ENCODE results near the gene SEPTIN8.

The SEPTIN8 gene

GRCh38 chr5:132777209-132778069, at the start of gene SEPTIN8:
Gene SEPTIN8, minus strand, starts transcription at chr5:132777239. Its CDS starts 102 bp downstream, at chr5:132777137.
- peak in 40 of 42 donors; percentile 48 to 89 (median 74) for DNase-seq
- intact Hi-C loops (cut with DNase I), result loop anchor here (5.0 kb wide), 1 partner anchor 35 kb away; the partner anchor contains the start of gene SOWAHA

GRCh38 chr5:132826424-132827082, 49.5 kb upstream of the SEPTIN8 start:
- intact Hi-C loops (cut with DNase I), result loop anchor here (5.0 kb wide), 2 partner anchors 41 to 56 kb away; partner anchors contain the start of genes GDF9 and UQCRQ
- no peak for DNase-seq

- DNase-seq, result no peak
- intact Hi-C loops (cut with DNase I), result loop anchor here (5.0 kb wide), 2 partner anchors 41 to 56 kb away; partner anchors contain the start of genes GDF9 and UQCRQ
These were observed 48.9 kb upstream of the SEPTIN8 start for GRCh38 chr5:132825834-132826391.

- intact Hi-C loops (cut with DNase I), result loop anchor here (5.0 kb wide), 2 partner anchors 42 to 57 kb away; partner anchors contain the start of genes GDF9 and UQCRQ
- DNase-seq, result peak in 10 of 42 donors; percentile 36 to 81 (median 44)
These were observed 48.2 kb upstream of the SEPTIN8 start for GRCh38 chr5:132825033-132825833.

GRCh38 chr5:132824426-132824825, 47.4 kb upstream of the SEPTIN8 start:
- intact Hi-C loops (cut with DNase I), result loop anchor here (5.0 kb wide), 1 partner anchor 87 kb away; the partner anchor contains the start of gene KIF3A
- no peak for DNase-seq

- DNase-seq, result no peak
- intact Hi-C loops (cut with DNase I), result loop anchor here (5.0 kb wide), 1 partner anchor 86 kb away; the partner anchor contains the start of gene KIF3A
These were observed 46.5 kb upstream of the SEPTIN8 start for GRCh38 chr5:132823481-132824050.

GRCh38 chr5:132822650-132823480, 45.8 kb upstream of the SEPTIN8 start:
- intact Hi-C loops (cut with DNase I), result loop anchor here (5.0 kb wide), 1 partner anchor 86 kb away; the partner anchor contains the start of gene KIF3A
- DNase-seq, result peak in 37 of 42 donors; percentile 29 to 85 (median 66)

GRCh38 chr5:132821791-132822190, 44.8 kb upstream of the SEPTIN8 start:
- intact Hi-C loops (cut with DNase I), result loop anchor here (5.0 kb wide), 1 partner anchor 84 kb away; the partner anchor contains the start of gene KIF3A
- DNase-seq, result peak in 27 of 42 donors; percentile 33 to 84 (median 65)

- peak in 6 of 42 donors; percentile 22 to 58 (median 38) for DNase-seq
- intact Hi-C loops (cut with DNase I), result loop anchor here (5.0 kb wide), 1 partner anchor 84 kb away; the partner anchor contains the start of gene KIF3A
These were observed 44.3 kb upstream of the SEPTIN8 start for GRCh38 chr5:132821350-132821749.

GRCh38 chr5:132820162-132820754, 43.2 kb upstream of the SEPTIN8 start:
- peak; percentile 90 to 100 (median 98) for DNase-seq
- intact Hi-C loops (cut with DNase I), result loop anchor here (5.0 kb wide), 1 partner anchor 83 kb away; the partner anchor contains the start of gene KIF3A

- peak in 41 of 42 donors; percentile 51 to 91 (median 73) for DNase-seq
- intact Hi-C loops (cut with DNase I), result no loop called here
These were observed 42.4 kb upstream of the SEPTIN8 start for GRCh38 chr5:132819468-132819867.

- intact Hi-C loops (cut with DNase I), result no loop called here
- no peak for DNase-seq
These were observed 40.0 kb upstream of the SEPTIN8 start for GRCh38 chr5:132817011-132817410.

GRCh38 chr5:132816554-132816953, 39.5 kb upstream of the SEPTIN8 start:
- intact Hi-C loops (cut with DNase I), result no loop called here
- DNase-seq, result no peak

- no peak for DNase-seq
- intact Hi-C loops (cut with DNase I), result no loop called here
These were observed 39.0 kb upstream of the SEPTIN8 start for GRCh38 chr5:132816083-132816482.

GRCh38 chr5:132815454-132815853, 38.4 kb upstream of the SEPTIN8 start:
- intact Hi-C loops (cut with DNase I), result no loop called here
- DNase-seq, result no peak

- intact Hi-C loops (cut with DNase I), result loop anchor here (5.0 kb wide), 1 partner anchor 37 kb away; the partner anchor contains the start of gene SEPTIN8
- DNase-seq, result peak in 18 of 42 donors; percentile 24 to 73 (median 51)
These were observed 37.7 kb upstream of the SEPTIN8 start for GRCh38 chr5:132814503-132815294.
